Glutamatergic neuron (in vitro differentiated cells): ENCODE measurements around the gene ADARB2. TPM values are rescaled to one million over a fixed set of nuclear protein-coding genes. Genes with fewer than 3 reads are reported as not detected.

Experiments used
- DNase-seq: peaks from one replicate; pipeline ENCODE4 v3.0.0; 2022
- H3K27ac Mint-ChIP-seq: one replicate; pipeline ENCODE4 v1.8.0; 2020; ENCODE audit warnings: mild to moderate bottlenecking, mixed read lengths, inconsistent platforms; ENCODE audit not compliant: unreplicated experiment
- H3K27me3 Mint-ChIP-seq: one replicate; pipeline ENCODE4 v1.8.0; 2020; ENCODE audit warnings: mild to moderate bottlenecking, moderate library complexity, mixed read lengths, inconsistent platforms; ENCODE audit not compliant: unreplicated experiment
- H3K36me3 Mint-ChIP-seq: one replicate; pipeline ENCODE4 v1.8.0; 2020; ENCODE audit warnings: mild to moderate bottlenecking, mixed read lengths, inconsistent platforms; ENCODE audit not compliant: unreplicated experiment
- H3K4me1 Mint-ChIP-seq: one replicate; pipeline ENCODE4 v1.8.0; 2020; ENCODE audit warnings: mild to moderate bottlenecking, low read depth, mixed read lengths, inconsistent platforms; ENCODE audit not compliant: unreplicated experiment
- H3K4me3 Mint-ChIP-seq: one replicate; pipeline ENCODE4 v1.8.0; 2020; ENCODE audit warnings: mild to moderate bottlenecking, mixed read lengths, inconsistent platforms; ENCODE audit not compliant: unreplicated experiment
- H3K9me3 Mint-ChIP-seq: one replicate; pipeline ENCODE4 v1.8.0; 2020; ENCODE audit warnings: mild to moderate bottlenecking, moderate library complexity, mixed read lengths, inconsistent platforms; ENCODE audit not compliant: unreplicated experiment
- total RNA-seq: library from RNA; stranded (reverse); fragmentation: NEBNext Ultra II Directional; extraction: Animal tissue kit (Norgen Biotek cat#: 25700); gene quantifications from one replicate; pipeline ENCODE4 v1.2.1, GENCODE V29; 2021; ENCODE audit not compliant: unreplicated experiment
- TF ChIP-seq, protein P1 (sequence below): fragments of 200-600 bp; sonication (generic); IDR thresholded peaks from one replicate; pipeline ENCODE4 v1.5.0; 2021; ENCODE audit not compliant: partially characterized antibody, unreplicated experiment

Gene ADARB2
- total RNA-seq, 1 donor from 2014 or later: 20.6 TPM

DNA sequence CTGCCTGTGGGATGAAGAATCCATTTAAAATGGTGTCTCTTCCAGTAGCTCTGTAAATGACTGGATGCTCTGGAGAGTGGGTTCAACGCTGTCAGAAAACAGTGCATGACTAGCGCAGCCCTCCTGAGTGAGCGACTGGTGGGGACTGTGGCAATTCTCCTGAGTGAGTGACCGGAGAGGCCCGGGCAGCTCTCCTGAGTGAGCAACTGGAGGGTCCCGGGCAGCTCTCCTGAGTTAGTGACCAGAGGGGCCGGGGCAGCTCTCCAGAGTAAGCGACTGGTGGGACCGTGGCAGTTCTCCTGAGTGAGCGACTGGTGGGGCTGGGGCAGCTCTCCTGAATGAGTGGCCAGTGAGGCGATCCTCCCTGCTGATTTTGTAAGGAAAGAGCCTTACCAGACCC is 595.6 kb downstream of the ADARB2 start:
- Mint-ChIP-seq H3K27me3 (peaks cover 4% of the 10 kb centered on the region), H3K27ac (no peak overlapping the region), H3K9me3 (peaks cover 2% of the 10 kb centered on the region), H3K4me3 (no peak overlapping the region), H3K4me1 (no peaks in the 10 kb centered on the region), H3K36me3 (peaks cover 36% of the 10 kb centered on the region)
- no peak for DNase-seq
- TF ChIP-seq, protein P1, sequence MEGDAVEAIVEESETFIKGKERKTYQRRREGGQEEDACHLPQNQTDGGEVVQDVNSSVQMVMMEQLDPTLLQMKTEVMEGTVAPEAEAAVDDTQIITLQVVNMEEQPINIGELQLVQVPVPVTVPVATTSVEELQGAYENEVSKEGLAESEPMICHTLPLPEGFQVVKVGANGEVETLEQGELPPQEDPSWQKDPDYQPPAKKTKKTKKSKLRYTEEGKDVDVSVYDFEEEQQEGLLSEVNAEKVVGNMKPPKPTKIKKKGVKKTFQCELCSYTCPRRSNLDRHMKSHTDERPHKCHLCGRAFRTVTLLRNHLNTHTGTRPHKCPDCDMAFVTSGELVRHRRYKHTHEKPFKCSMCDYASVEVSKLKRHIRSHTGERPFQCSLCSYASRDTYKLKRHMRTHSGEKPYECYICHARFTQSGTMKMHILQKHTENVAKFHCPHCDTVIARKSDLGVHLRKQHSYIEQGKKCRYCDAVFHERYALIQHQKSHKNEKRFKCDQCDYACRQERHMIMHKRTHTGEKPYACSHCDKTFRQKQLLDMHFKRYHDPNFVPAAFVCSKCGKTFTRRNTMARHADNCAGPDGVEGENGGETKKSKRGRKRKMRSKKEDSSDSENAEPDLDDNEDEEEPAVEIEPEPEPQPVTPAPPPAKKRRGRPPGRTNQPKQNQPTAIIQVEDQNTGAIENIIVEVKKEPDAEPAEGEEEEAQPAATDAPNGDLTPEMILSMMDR: no peak

- DNase-seq: no peak
Measured at GRCh38 chr10:1141261-1141660, 596.1 kb downstream of the ADARB2 start.

DNA sequence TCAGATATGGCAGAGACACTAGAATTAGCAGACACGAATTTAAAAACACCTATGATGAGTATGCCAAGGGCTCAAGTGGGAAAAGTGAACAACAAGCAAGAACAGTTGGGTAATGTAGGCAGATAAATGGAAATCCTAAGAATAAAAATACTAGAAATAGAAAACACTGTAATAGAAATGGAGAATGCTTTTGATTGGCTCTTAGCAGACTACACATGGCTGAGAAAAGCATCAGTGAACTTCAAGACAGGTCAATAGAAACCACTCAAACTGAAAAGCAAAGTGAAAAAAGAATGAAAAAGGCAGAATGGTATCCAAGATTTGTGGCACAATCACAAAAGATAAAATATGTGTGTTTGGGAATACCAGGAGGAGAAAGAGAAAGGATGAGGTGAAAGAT is 598.8 kb downstream of the ADARB2 start:
- Mint-ChIP-seq H3K27ac (no peak overlapping the region), H3K27me3 (peaks cover 2% of the 10 kb centered on the region), H3K4me3 (no peak overlapping the region), H3K9me3 (no peaks in the 10 kb centered on the region), H3K4me1 (no peaks in the 10 kb centered on the region), H3K36me3 (peaks cover 17% of the 10 kb centered on the region)
- TF ChIP-seq, protein P1: no peak
- DNase-seq: no peak

More at GRCh38 chr10:1141261-1141660, 596.1 kb downstream of the ADARB2 start:
- Mint-ChIP-seq H3K4me1 (no peaks in the 10 kb centered on the region), H3K9me3 (peaks cover 2% of the 10 kb centered on the region), H3K36me3 (peaks cover 34% of the 10 kb centered on the region), H3K27me3 (peaks cover 4% of the 10 kb centered on the region), H3K4me3 (no peak overlapping the region), H3K27ac (no peak overlapping the region)
- TF ChIP-seq, protein P1: no peak

DNA sequence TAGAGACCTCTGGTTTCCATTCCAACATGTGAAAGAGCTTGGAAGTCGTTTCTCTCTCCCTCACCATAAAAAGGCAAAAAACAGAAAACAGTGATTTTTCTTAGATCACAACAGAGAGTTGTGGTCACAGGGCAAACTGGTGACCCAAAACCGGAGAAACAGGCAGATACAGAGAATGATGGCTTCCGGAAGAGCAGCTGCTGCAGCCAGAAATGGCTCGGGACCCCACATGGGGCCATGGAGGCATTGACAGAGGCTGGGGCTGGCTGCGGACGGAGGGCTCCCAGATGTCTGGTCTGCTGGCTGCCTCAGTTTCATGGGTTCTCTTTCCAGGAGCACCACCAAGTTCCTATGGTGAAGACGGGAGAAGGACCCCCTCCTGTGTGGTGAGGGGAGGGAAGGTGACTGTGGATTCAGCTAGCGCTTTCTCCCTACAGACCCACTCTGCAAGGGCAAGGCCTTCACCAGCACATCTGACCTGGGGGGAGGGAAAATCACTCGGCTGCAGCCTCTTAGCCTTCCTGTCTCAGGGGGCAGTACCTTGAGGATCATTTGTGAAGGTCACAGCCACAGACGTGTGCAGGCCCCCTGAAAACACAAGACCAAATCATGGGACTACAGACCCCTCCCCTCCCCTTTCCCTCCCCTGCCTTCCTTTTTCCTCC is 599.7 kb downstream of the ADARB2 start:
- Mint-ChIP-seq H3K4me3 (no peak overlapping the region), H3K9me3 (no peaks in the 10 kb centered on the region), H3K27ac (no peak overlapping the region), H3K36me3 (peaks cover 14% of the 10 kb centered on the region), H3K27me3 (peaks cover 1% of the 10 kb centered on the region), H3K4me1 (no peaks in the 10 kb centered on the region)
- TF ChIP-seq, protein P1: no peak
- no peak for DNase-seq

DNA sequence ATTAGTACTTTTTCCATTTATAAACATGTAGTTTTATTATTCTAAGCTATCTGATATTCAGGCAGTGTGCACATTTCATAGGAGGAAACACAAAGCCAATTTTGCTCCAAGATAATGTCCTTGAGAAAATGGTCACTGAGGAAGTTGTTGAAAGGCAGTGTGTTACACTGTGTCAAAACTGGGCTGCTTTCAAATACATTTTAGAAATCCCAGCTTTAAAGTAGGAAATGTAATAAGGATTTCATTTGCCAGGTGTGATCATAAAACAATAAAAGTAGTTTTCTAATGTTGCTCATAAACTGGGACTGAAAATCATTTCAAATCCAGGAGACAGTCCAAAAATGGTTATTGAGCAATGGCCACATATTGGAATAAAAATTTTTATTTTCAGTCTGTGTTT is 601.1 kb downstream of the ADARB2 start:
- TF ChIP-seq, protein P1: no peak
- peaks cover 1% of the 10 kb centered on the region for H3K27me3 Mint-ChIP-seq
- peaks cover 14% of the 10 kb centered on the region for H3K36me3 Mint-ChIP-seq
- no peak for DNase-seq
- H3K4me3 Mint-ChIP-seq: no peak overlapping the region
- H3K4me1 Mint-ChIP-seq: no peaks in the 10 kb centered on the region
- no peaks in the 10 kb centered on the region for H3K9me3 Mint-ChIP-seq
- H3K27ac Mint-ChIP-seq: no peak overlapping the region
